HepG2 (cell line): ENCODE results near the gene RUNDC1. TPM values are rescaled to one million over a fixed set of nuclear protein-coding genes. Genes with fewer than 3 reads are reported as not detected.

ENCODE experiments used
- ATAC-seq: fragments of 200-7000 bp; cut with Tn5 transposase; 3 replicates; pipeline ENCODE4 v1.9.1; 2020; ENCODE audit warnings: mild to moderate bottlenecking, moderate library complexity
- BruUV-seq: library from RNA; stranded (reverse); fragments of 400-500 nt; replicated peaks from 2 replicates; lab custom pipeline; 2021; lab: Mats Ljungman, UMichigan
- CTCF ChIA-PET: fragments of 300-600 bp; formaldehyde crosslinking; extraction: SDS; loops from one replicate; lab custom pipeline; 2021; ENCODE audit warnings: low total read pairs, inconsistent platforms, low intra/inter-chr PET ratio; lab: Yijun Ruan, JAX
- POLR2A ChIA-PET: fragments of 350-600 bp; sonication (Branson Sonifier 250); formaldehyde crosslinking; loops from one replicate; lab custom pipeline; 2020; ENCODE audit warnings: antibody characterized with exemption, inconsistent platforms; lab: Yijun Ruan, JAX
- DNase-seq: peaks from one replicate; pipeline ENCODE4 v3.0.0-alpha.2; 2015; ENCODE audit warnings: low spot score
- FAIRE-seq: peaks from 3 replicates; lab custom pipeline; 2011; peaks lifted over from hg19 to GRCh38; lab: Jason Lieb, UNC
- H2AFZ ChIP-seq: one replicate; pipeline ENCODE4 v1.6.1; 2011; ENCODE audit warnings: low read length, inconsistent platforms
- H3K27ac ChIP-seq: fragments of 300-600 bp; 3 replicates; pipeline ENCODE4 v1.8.0; 2011; ENCODE audit warnings: mixed run types, mild to moderate bottlenecking, mixed read lengths, low read length, inconsistent platforms; ENCODE audit not compliant: insufficient read depth; ENCODE audit errors: extremely low read length
- H3K27me3 ChIP-seq, 2 experiments: fragments of 200-600 bp in 1 of 2; 2 replicates in 1 of 2; 3 replicates in 1 of 2; pipeline versions ENCODE4 v1.6.0 to v1.8.0; 2011; ENCODE audit warnings: low read length in 2 of 2, mild to moderate bottlenecking in 2 of 2, moderate library complexity in 2 of 2, inconsistent platforms in 1 of 2; ENCODE audit not compliant: insufficient read depth in 2 of 2, control insufficient read depth in 1 of 2
- H3K36me3 ChIP-seq, 2 experiments: fragments of 200-600 bp in 1 of 2; replicated peaks in 1 of 2; 2 replicates in 1 of 2; 3 replicates in 1 of 2; pipeline versions ENCODE4 v1.5.1 to v1.8.0; 2011; ENCODE audit warnings: low read length in 2 of 2, inconsistent platforms in 1 of 2; ENCODE audit not compliant: insufficient read depth in 2 of 2, control insufficient read depth in 1 of 2
- H3K4me1 ChIP-seq: 2 replicates; pipeline ENCODE4 v1.5.1; 2012; ENCODE audit warnings: low read length, inconsistent platforms; ENCODE audit not compliant: insufficient read depth
- H3K4me2 ChIP-seq: 2 replicates; pipeline ENCODE4 v1.6.0; 2011; ENCODE audit warnings: low read depth, low read length, inconsistent platforms
- H3K4me3 ChIP-seq, 3 experiments: fragments of 200-600 bp in 1 of 3; sonication (generic), shearing (Covaris generic) in 1 of 3; replicated peaks in 1 of 3; 2 replicates each; pipeline ENCODE4 v1.5.1; 2011 to 2016; ENCODE audit warnings: low read length in 3 of 3, inconsistent platforms in 2 of 3, low read depth in 2 of 3, mild to moderate bottlenecking in 2 of 3, control low read depth in 1 of 3, mixed read lengths in 1 of 3; ENCODE audit not compliant: insufficient read depth in 1 of 3
- H3K79me2 ChIP-seq: one replicate; pipeline ENCODE4 v1.6.1; 2011; ENCODE audit warnings: low read length, inconsistent platforms; ENCODE audit not compliant: insufficient read depth
- H3K9ac ChIP-seq: 2 replicates; pipeline ENCODE4 v1.6.0; 2011; ENCODE audit warnings: mild to moderate bottlenecking, low read depth, low read length, inconsistent platforms; ENCODE audit not compliant: insufficient read depth
- H3K9me3 ChIP-seq: 2 replicates; pipeline ENCODE4 v1.5.1; 2012; ENCODE audit warnings: mild to moderate bottlenecking, low read length
- H4K20me1 ChIP-seq: 2 replicates; pipeline ENCODE4 v1.6.0; 2011; ENCODE audit warnings: inconsistent platforms, mild to moderate bottlenecking, low read length, moderate library complexity; ENCODE audit not compliant: insufficient read depth
- ETV5 ChIP-seq: IDR thresholded peaks from 2 replicates; pipeline ENCODE4 v1.6.1; 2018; ENCODE audit warnings: missing biosample characterization, missing genetic modification reagents, inconsistent platforms, borderline replicate concordance
- SNAI1 ChIP-seq: sonication (generic); formaldehyde crosslinking; IDR thresholded peaks from 2 replicates; pipeline ENCODE4 v1.5.0; 2020; ENCODE audit warnings: mild to moderate bottlenecking, missing genetic modification reagents, borderline replicate concordance
- ZHX2 ChIP-seq, 2 experiments: sonication (generic) in 1 of 2; formaldehyde crosslinking in 1 of 2; IDR thresholded peaks; 2 replicates each; pipeline versions ENCODE4 v1.6.1 to v1.9.0; 2014 to 2022; ENCODE audit warnings: antibody characterized with exemption in 1 of 2, borderline replicate concordance in 1 of 2, inconsistent platforms in 1 of 2, low read depth in 1 of 2, missing genetic modification reagents in 1 of 2
- ZNF589 ChIP-seq: sonication (generic); formaldehyde crosslinking; conservative IDR thresholded peaks from 2 replicates; pipeline ENCODE4 v1.8.0; 2022; ENCODE audit warnings: mild to moderate bottlenecking, moderate library complexity, missing genetic modification reagents
- WGBS: methylation state at CpG from one replicate; pipeline ENCODE4 v1.1.6; 2017; ENCODE audit warnings: low lambda C conversion rate; 5-methylcytosine and 5-hydroxymethylcytosine counted together
- in situ Hi-C: cut with HindIII; loops from 2 replicates; pipeline ENCODE4 v1.10.0; 2017; ENCODE audit warnings: low pct_unique_long_range_greater_than_20kb; ENCODE audit not compliant: extremely low pct_ligation_motif_present
- intact Hi-C: fragments of 100-400 bp; cut with micrococcal nuclease; formaldehyde crosslinking; loops from one replicate; pipeline ENCODE4 v1.10.0; 2022; ENCODE audit not compliant: unreplicated experiment
- polyA plus RNA-seq, 8 experiments: library from polyadenylated mRNA; depleted of rRNA in 3 of 8; stranded (reverse) in 7 of 8; unstranded in 1 of 8; fragments of >200 nt; fragmentation: Illumina TruSeq in 4 of 8; extraction: Trizol in 4 of 8; gene quantifications; 2 replicates each; pipeline versions ENCODE4 v1.2.1 to v1.2.3, GENCODE V29; 2011 to 2016; ENCODE audit warnings: low read depth in 4 of 8, missing spikeins in 1 of 8, mixed read lengths in 1 of 8; ENCODE audit not compliant: insufficient read depth in 1 of 8
- total RNA-seq, 5 experiments: library from RNA; depleted of rRNA; stranded (reverse); fragments of >200 nt; fragmentation: Illumina TruSeq; extraction: Trizol; gene quantifications; 2 replicates each; pipeline ENCODE4 v1.2.3, GENCODE V29; 2016; ENCODE audit warnings: low read depth in 1 of 5
- TF ChIP-seq, protein P1 (sequence below): sonication (generic); formaldehyde crosslinking; IDR thresholded peaks from 2 replicates; pipeline ENCODE4 v1.4.0; 2020; ENCODE audit warnings: missing genetic modification reagents

RUNDC1 gene
- total and polyA plus RNA-seq, 2 of the 13 experiments (the other 11 are each of a cell fraction or from before 2014, with no cell fraction given) = 10.3 to 11.4 TPM

- peaks cover 21% of the 10 kb centered on the region for H3K79me2 ChIP-seq
- ChIA-PET CTCF (interaction anchor here (1.1 to 1.5 kb wide), 3 partner anchors 18 to 155 kb away, joined by 3 to 6 read pairs (median 3); partner anchors contain the start of gene PTGES3L), POLR2A (interaction anchor here (0.7 to 3.2 kb wide), 61 partner anchors 10 to 1090 kb away, joined by 3 to 162 read pairs (median 6); partner anchors contain the start of genes AARSD1, AOC2, BECN1 and BRCA1)
- intact Hi-C loops = loop anchor here (2.0 to 5.0 kb wide), 3 partner anchors 17 to 166 kb away; partner anchors contain the start of genes PSME3, PTGES3L and RUNDC1
- peak within 1 kb of the TSS; percentile 81 to 95 (median 92) for H3K4me3 ChIP-seq
- peaks cover 23% of the 10 kb centered on the region for H4K20me1 ChIP-seq
- H3K9me3 ChIP-seq = no peaks in the 10 kb centered on the region
- H3K27me3 ChIP-seq = no peaks in the 10 kb centered on the region; a peak in 1 of 5 replicates
- peak within 1 kb of the TSS; percentile 99 for H3K4me2 ChIP-seq
- peak within 1 kb of the TSS; percentile 99 for H3K9ac ChIP-seq
- H2AFZ ChIP-seq = peak within 1 kb of the TSS; percentile 7
- peak; percentile 100 for DNase-seq
- peak; percentile 100 for FAIRE-seq
- peak within 1 kb of the TSS; percentile 94 for H3K27ac ChIP-seq
- H3K4me1 ChIP-seq = peaks cover 48% of the 10 kb centered on the region
- WGBS = under 1% methylated on average over 40 of the region's 49 CpGs
- in situ Hi-C loops = no loop called here
- H3K36me3 ChIP-seq = peaks cover 14 to 33% of the 10 kb centered on the region in 2 experiments
- ATAC-seq = peak; percentile 91
- TSS peak; percentile 81 for BruUV-seq
- peak; percentile 50; the same call in 1 of the 2 replicates for TF ChIP-seq ZNF589 (CRISPR knock-in tag)
- TF ChIP-seq SNAI1 (CRISPR knock-in tag) = no peak
- TF ChIP-seq, protein P1, sequence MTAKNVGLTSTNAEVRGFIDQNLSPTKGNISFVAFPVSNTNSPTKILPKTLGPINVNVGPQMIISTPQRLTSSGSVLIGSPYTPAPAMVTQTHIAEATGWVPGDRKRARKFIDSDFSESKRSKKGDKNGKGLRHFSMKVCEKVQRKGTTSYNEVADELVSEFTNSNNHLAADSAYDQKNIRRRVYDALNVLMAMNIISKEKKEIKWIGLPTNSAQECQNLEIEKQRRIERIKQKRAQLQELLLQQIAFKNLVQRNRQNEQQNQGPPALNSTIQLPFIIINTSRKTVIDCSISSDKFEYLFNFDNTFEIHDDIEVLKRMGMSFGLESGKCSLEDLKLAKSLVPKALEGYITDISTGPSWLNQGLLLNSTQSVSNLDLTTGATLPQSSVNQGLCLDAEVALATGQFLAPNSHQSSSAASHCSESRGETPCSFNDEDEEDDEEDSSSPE (CRISPR knock-in tag) = peak; percentile 97
- TF ChIP-seq ETV5 (CRISPR knock-in tag) = peak; percentile 98
- TF ChIP-seq ZHX2 (IDR thresholded peaks at IDR 0.05; ENCODE audit: low read depth) = peak; percentile 95
- TF ChIP-seq ZHX2 (CRISPR knock-in tag; IDR thresholded peaks at IDR 0.05; ENCODE audit: borderline replicate concordance) = peak; percentile 69
Measured at GRCh38 chr17:42997984-42998938, 17.9 kb downstream of the RUNDC1 start, which contains the start of gene RPL27. RPL27 (plus strand) TSS chr17:42998419; CDS start chr17:42998751, 332 bp downstream.
